ENCODE data around the gene SDHA. TPM values are rescaled to one million over a fixed set of nuclear protein-coding genes. Genes with fewer than 3 reads are reported as not detected.

SDHA gene
- total and polyA plus RNA-seq, 2 of the 8 experiments (the other 6 are each of a cell fraction or from before 2014, with no cell fraction given) = 59.7 to 87.3 TPM

DNA sequence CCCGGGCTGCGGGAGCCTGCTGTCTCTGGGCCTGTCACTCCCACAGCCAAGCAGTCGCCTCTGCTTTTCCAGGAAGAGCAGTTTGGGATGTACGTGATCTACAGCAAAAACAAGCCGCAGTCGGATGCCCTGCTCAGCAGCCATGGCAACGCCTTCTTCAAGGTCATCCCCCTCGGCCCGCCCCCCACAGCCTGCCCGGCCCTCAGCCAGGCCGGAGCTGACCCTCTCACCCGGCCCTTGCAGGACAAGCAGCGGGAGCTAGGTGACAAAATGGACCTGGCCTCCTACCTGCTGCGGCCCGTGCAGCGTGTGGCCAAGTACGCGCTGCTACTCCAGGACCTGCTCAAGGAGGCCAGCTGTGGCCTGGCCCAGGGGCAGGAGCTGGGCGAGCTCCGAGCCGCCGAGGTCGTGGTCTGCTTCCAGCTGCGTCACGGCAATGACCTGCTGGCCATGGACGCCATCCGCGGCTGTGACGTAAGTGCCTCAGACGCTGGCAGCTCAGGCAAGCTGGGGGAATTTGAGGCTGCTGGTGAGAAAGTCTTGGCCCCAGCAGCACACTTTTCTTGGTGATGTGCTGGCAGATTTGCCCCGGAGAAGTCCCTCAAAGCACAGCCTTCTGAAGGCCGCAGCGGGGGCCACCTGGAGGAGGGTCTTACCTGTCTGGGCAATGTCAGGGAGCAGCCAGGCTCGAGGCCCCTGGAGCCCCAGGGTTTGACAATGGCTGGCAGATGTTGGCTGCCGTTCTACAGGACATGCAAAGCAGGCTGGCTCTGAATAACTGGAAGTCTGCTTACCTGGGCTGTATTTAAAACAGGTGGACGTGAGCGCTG, 46.9 kb upstream of the SDHA start (continued):
- no peak for TF ChIP-seq SUZ12 (IDR thresholded peaks at IDR 0.05; ENCODE audit: low read length)
- TF ChIP-seq RBBP5 (IDR thresholded peaks at IDR 0.05; ENCODE audit: borderline replicate concordance, low read depth, low read length) = no peak
